Left kidney (tissue), 1 donor: Measurements from ENCODE around the gene EEA1. TPM values are rescaled to one million over a fixed set of nuclear protein-coding genes. Genes with fewer than 3 reads are reported as not detected.

Experiments
- polyA plus RNA-seq: library from polyadenylated mRNA; unstranded; fragments of 120-200 nt; gene quantifications from one replicate; pipeline ENCODE4 v1.2.1, GENCODE V29; 2013; ENCODE audit not compliant: insufficient read length

The EEA1 gene
- polyA plus RNA-seq, 1 donor = 17.4 TPM

Other genes starting within 250 kb of the EEA1 start
- gene PLEKHG7, start 226.3 kb downstream of the EEA1 start, polyA plus RNA-seq = 0.68 TPM